B cell (primary cell): ENCODE results near the gene CELF2. TPM values are rescaled to one million over a fixed set of nuclear protein-coding genes. Genes with fewer than 3 reads are reported as not detected.

Experiments
- ATAC-seq: fragments of 200-7000 bp; cut with Tn5 transposase; one replicate; pipeline ENCODE4 v1.10.0; 2021; ENCODE audit warnings: low read depth, mild to moderate bottlenecking, moderate number of reproducible peaks, moderate library complexity
- CTCF ChIA-PET: fragments of 350-600 bp; sonication (Branson Sonifier 250); formaldehyde crosslinking; loops from one replicate; lab custom pipeline; 2021; ENCODE audit warnings: antibody characterized with exemption, inconsistent platforms; lab: Charles Lee
- POLR2A ChIA-PET: fragments of 350-600 bp; sonication (Branson Sonifier 250); formaldehyde crosslinking; loops from one replicate; lab custom pipeline; 2021; ENCODE audit warnings: antibody characterized with exemption; lab: Charles Lee
- DNase-seq: peaks from one replicate; pipeline ENCODE4 v3.0.0; 2013
- H2AFZ ChIP-seq: 2 replicates; pipeline ENCODE4 v1.6.1; 2012; ENCODE audit warnings: mild to moderate bottlenecking, low read depth, low read length; ENCODE audit not compliant: insufficient read depth, poor library complexity, severe bottlenecking
- H3K27ac ChIP-seq, 2 donors: 1 replicate in 1 of 2; 2 replicates in 1 of 2; pipeline ENCODE4 v1.5.1; 2012 to 2013; ENCODE audit warnings: low read length in 2 of 2, mild to moderate bottlenecking in 2 of 2, moderate library complexity in 1 of 2
- H3K27me3 ChIP-seq, 4 experiments: fragments of 200-600 bp in 1 of 4; sonication (generic) in 1 of 4; replicated peaks in 1 of 4; 1 replicate in 2 of 4; 2 replicates in 2 of 4; pipeline versions ENCODE4 v1.6.1 to v1.7.0; 2013 to 2016; ENCODE audit warnings: low read length in 3 of 4, mild to moderate bottlenecking in 2 of 4, mixed read lengths in 1 of 4, moderate library complexity in 1 of 4; ENCODE audit not compliant: insufficient read depth in 4 of 4, control insufficient read depth in 3 of 4; ENCODE audit errors: control extremely low read depth in 1 of 4
- H3K36me3 ChIP-seq, 2 experiments: replicated peaks in 1 of 2; 1 replicate in 1 of 2; 2 replicates in 1 of 2; pipeline versions ENCODE4 v1.6.1 to v1.7.1; 2013; ENCODE audit warnings: low read length in 1 of 2; ENCODE audit not compliant: insufficient read depth in 2 of 2, control insufficient read depth in 1 of 2; ENCODE audit errors: control extremely low read depth in 1 of 2, extremely low read depth in 1 of 2
- H3K4me1 ChIP-seq, 2 donors: fragments of 200-600 bp in 1 of 2; sonication (generic) in 1 of 2; 1 replicate in 1 of 2; 2 replicates in 1 of 2; pipeline versions ENCODE4 v1.5.1 to v1.6.1; 2013 to 2017; ENCODE audit warnings: low read length in 2 of 2; ENCODE audit not compliant: control insufficient read depth in 2 of 2, insufficient read depth in 2 of 2
- H3K4me2 ChIP-seq: replicated peaks from 2 replicates; pipeline ENCODE3; 2012; ENCODE audit warnings: mild to moderate bottlenecking, low read depth, low read length; ENCODE audit not compliant: poor library complexity, severe bottlenecking
- H3K4me3 ChIP-seq, 5 experiments: fragments of 200-600 bp in 1 of 5; sonication (generic) in 1 of 5; 1 replicate in 3 of 5; 2 replicates in 2 of 5; pipeline versions ENCODE4 v1.5.1 to v1.7.0; 2011 to 2016; ENCODE audit warnings: low read length in 4 of 5, mild to moderate bottlenecking in 4 of 5, low read depth in 2 of 5, control low read depth in 1 of 5, moderate library complexity in 1 of 5; ENCODE audit not compliant: insufficient read depth in 1 of 5; ENCODE audit errors: control extremely low read depth in 1 of 5, extremely low read depth in 1 of 5
- H3K79me2 ChIP-seq: fragments of 200-600 bp; sonication (generic); one replicate; pipeline ENCODE4 v1.6.0; 2016; ENCODE audit warnings: low read length; ENCODE audit not compliant: control insufficient read depth, insufficient read depth
- H3K9ac ChIP-seq: fragments of 200-600 bp; sonication (generic); 2 replicates; pipeline ENCODE4 v1.6.1; 2017; ENCODE audit warnings: mild to moderate bottlenecking, low read length, moderate library complexity
- H3K9me3 ChIP-seq, 3 donors: one replicate each; pipeline versions ENCODE4 v1.6.1 to v1.7.1; 2013; ENCODE audit warnings: low read length in 2 of 3; ENCODE audit not compliant: control insufficient read depth in 2 of 3, insufficient read depth in 1 of 3; ENCODE audit errors: control extremely low read depth in 1 of 3
- H4K20me1 ChIP-seq: 2 replicates; pipeline ENCODE4 v1.6.0; 2012; ENCODE audit warnings: mild to moderate bottlenecking, low read length; ENCODE audit not compliant: insufficient read depth, control insufficient read depth, poor library complexity, severe bottlenecking
- H3K27ac Mint-ChIP-seq: one replicate; pipeline ENCODE4 v1.8.0; 2021; ENCODE audit warnings: mixed read lengths
- H3K27me3 Mint-ChIP-seq: one replicate; pipeline ENCODE4 v1.8.0; 2021; ENCODE audit warnings: mixed read lengths
- H3K4me1 Mint-ChIP-seq: one replicate; pipeline ENCODE4 v1.8.0; 2021; ENCODE audit warnings: mixed read lengths
- H3K4me3 Mint-ChIP-seq: one replicate; pipeline ENCODE4 v1.8.0; 2021; ENCODE audit warnings: mixed read lengths
- H3K9me3 Mint-ChIP-seq: one replicate; pipeline ENCODE4 v1.8.0; 2022; ENCODE audit warnings: mixed read lengths; ENCODE audit not compliant: insufficient read depth
- CTCF ChIP-seq: fragments of 200-600 bp; IDR thresholded peaks from one replicate; pipeline ENCODE4 v1.8.0; 2022; ENCODE audit warnings: antibody characterized with exemption, mild to moderate bottlenecking
- EZH2 ChIP-seq: IDR thresholded peaks from 2 replicates; pipeline ENCODE4 v1.6.1; 2012; ENCODE audit warnings: borderline replicate concordance, low read depth, mild to moderate bottlenecking, moderate library complexity, low read length; ENCODE audit not compliant: insufficient read depth, poor library complexity, severe bottlenecking
- WGBS: methylation state at CpG from one replicate; pipeline ENCODE4 v1.1.5; 2013; ENCODE audit warnings: missing lambda C conversion rate; ENCODE audit not compliant: insufficient coverage; 5-methylcytosine and 5-hydroxymethylcytosine counted together
- intact Hi-C: fragments of 100-400 bp; cut with micrococcal nuclease; formaldehyde crosslinking; loops from one replicate; pipeline ENCODE4 v1.10.0; 2022
- polyA plus RNA-seq: library from polyadenylated mRNA; depleted of rRNA; stranded (reverse); fragments of >200 nt; gene quantifications from 2 replicates; pipeline ENCODE4 v1.2.3, GENCODE V29; 2012
- total RNA-seq, 2 donors: library from RNA; stranded (reverse); fragments of 120-200 nt in 1 of 2; gene quantifications; 1 replicate in 1 of 2; 2 replicates in 1 of 2; pipeline versions ENCODE4 v1.2.3 to v1.2.4, GENCODE V29; 2013 to 2022

The CELF2 gene
- total and polyA plus RNA-seq, 2 donors (not counting 1 experiment from before 2014, with no cell fraction given), result 59.5 to 112 TPM

- no peak for DNase-seq
- H3K27me3 Mint-ChIP-seq, result no peaks in the 10 kb centered on the region
- H3K9me3 Mint-ChIP-seq, result no peaks in the 10 kb centered on the region
- Histone ChIP-seq H3K9me3 (no peaks in the 10 kb centered on the region), H3K79me2 (peaks cover 98% of the 10 kb centered on the region), H3K4me2 (peak overlapping the region; percentile 2), H3K27me3 (no peaks in the 10 kb centered on the region), H2AFZ (no peak overlapping the region), H4K20me1 (peaks cover 94% of the 10 kb centered on the region), H3K4me3 (no peak overlapping the region), H3K36me3 (peaks cover 4 to 37% of the 10 kb centered on the region in 2 experiments), H3K27ac (peak overlapping the region in 1 of 2 donors; percentile 64), H3K9ac (no peak overlapping the region), H3K4me1 (peaks cover 46 to 52% of the 10 kb centered on the region in 2 donors)
- CTCF ChIA-PET, result interaction anchor here (1.1 to 2.2 kb wide), 4 partner anchors 10 to 71 kb away, joined by 3 to 12 read pairs (median 4); no protein-coding TSS in a partner anchor
- no peak for ATAC-seq
- TF ChIP-seq CTCF (no peak), EZH2 (no peak)
- peaks cover 74% of the 10 kb centered on the region for H3K4me1 Mint-ChIP-seq
- no CpG with 5 or more reads among the region's 2 CpGs for WGBS
- no peak overlapping the region for H3K4me3 Mint-ChIP-seq
- intact Hi-C loops, result no loop called here
- H3K27ac Mint-ChIP-seq, result peak overlapping the region; percentile 54
- POLR2A ChIA-PET, result interaction anchor here (1.1 kb wide), 1 partner anchor 10 kb away, joined by 4 read pairs; no protein-coding TSS in a partner anchor
Observed at GRCh38 chr10:11236234-11236633, 218.6 kb downstream of the CELF2 start.

GRCh38 chr10:11237571-11237970, 219.9 kb downstream of the CELF2 start:
- peaks cover 100% of the 10 kb centered on the region for H3K79me2 ChIP-seq
- no peak overlapping the region for H3K4me2 ChIP-seq
- WGBS, result 53% methylated on average over 2 of the region's 7 CpGs
- Mint-ChIP-seq H3K4me3 (no peak overlapping the region), H3K27ac (peak overlapping the region; percentile 33), H3K9me3 (no peaks in the 10 kb centered on the region), H3K4me1 (peaks cover 80% of the 10 kb centered on the region), H3K27me3 (no peaks in the 10 kb centered on the region)
- peaks cover 97% of the 10 kb centered on the region for H4K20me1 ChIP-seq
- peak overlapping the region in 1 of 2 donors; percentile 64 for H3K27ac ChIP-seq
- H3K36me3 ChIP-seq, result peaks cover 2 to 31% of the 10 kb centered on the region in 2 experiments
- DNase-seq, result no peak
- H2AFZ ChIP-seq, result no peak overlapping the region
- H3K9ac ChIP-seq, result no peak overlapping the region
- no peak for ATAC-seq
- H3K4me3 ChIP-seq, result no peak overlapping the region
- H3K27me3 ChIP-seq, result no peaks in the 10 kb centered on the region
- ChIA-PET CTCF (interaction anchor here (1.7 to 2.2 kb wide), 2 partner anchors 11 to 33 kb away, joined by 4 to 12 read pairs; no protein-coding TSS in a partner anchor), POLR2A (no interaction called here)
- no peaks in the 10 kb centered on the region for H3K9me3 ChIP-seq
- no peak for TF ChIP-seq EZH2
- no peak for TF ChIP-seq CTCF
- intact Hi-C loops, result no loop called here
- H3K4me1 ChIP-seq, result peaks cover 50 to 57% of the 10 kb centered on the region in 2 donors
